ENCODE results near the gene FIP1L1.

Gene FIP1L1

GRCh38 chr4:53361451-53361850 lies 16.0 kb upstream of the FIP1L1 start:
- Histone ChIP-seq H3K27ac (ENCODE audit: low read depth, low read length) (no peak overlapping the region), H3K4me1 (ENCODE audit: control insufficient read depth, insufficient read depth, low read length, unreplicated experiment) (peaks cover 23% of the 10 kb centered on the region), H3K27me3 (ENCODE audit: insufficient read depth, low read length) (no peaks in the 10 kb centered on the region), H3K79me2 (ENCODE audit: control insufficient read depth, insufficient read depth, low read length, unreplicated experiment) (peaks cover 52% of the 10 kb centered on the region), H3K36me3 (ENCODE audit: insufficient read depth, low read length) (no peaks in the 10 kb centered on the region), H3K4me3 (ENCODE audit: low read depth, low read length) (peak overlapping the region; percentile 46), H2AFZ (ENCODE audit: low read length, unreplicated experiment) (no peak overlapping the region)

- H3K27ac ChIP-seq (ENCODE audit: low read depth, low read length) = no peak overlapping the region
- H3K27me3 ChIP-seq (ENCODE audit: insufficient read depth, low read length) = no peaks in the 10 kb centered on the region
- no peak overlapping the region for H2AFZ ChIP-seq (ENCODE audit: low read length, unreplicated experiment)
- H3K36me3 ChIP-seq (ENCODE audit: insufficient read depth, low read length) = no peaks in the 10 kb centered on the region
- H3K4me1 ChIP-seq (ENCODE audit: control insufficient read depth, insufficient read depth, low read length, unreplicated experiment) = peaks cover 23% of the 10 kb centered on the region
- H3K4me3 ChIP-seq (ENCODE audit: low read depth, low read length) = peak overlapping the region; percentile 46
- H3K79me2 ChIP-seq (ENCODE audit: control insufficient read depth, insufficient read depth, low read length, unreplicated experiment) = peaks cover 52% of the 10 kb centered on the region
These were observed 15.3 kb upstream of the FIP1L1 start for GRCh38 chr4:53362093-53362492.

GRCh38 chr4:53364624-53365023 lies 12.8 kb upstream of the FIP1L1 start:
- peak overlapping the region; percentile 93 for H3K4me3 ChIP-seq (ENCODE audit: low read depth, low read length)
- no peak overlapping the region for H3K27ac ChIP-seq (ENCODE audit: low read depth, low read length)
- H2AFZ ChIP-seq (ENCODE audit: low read length, unreplicated experiment) = no peak overlapping the region
- no peaks in the 10 kb centered on the region for H3K27me3 ChIP-seq (ENCODE audit: insufficient read depth, low read length)
- no peaks in the 10 kb centered on the region for H3K36me3 ChIP-seq (ENCODE audit: insufficient read depth, low read length)
- H3K4me1 ChIP-seq (ENCODE audit: control insufficient read depth, insufficient read depth, low read length, unreplicated experiment) = peaks cover 23% of the 10 kb centered on the region
- peaks cover 44% of the 10 kb centered on the region for H3K79me2 ChIP-seq (ENCODE audit: control insufficient read depth, insufficient read depth, low read length, unreplicated experiment)

- peak overlapping the region; percentile 3; the same call in 1 of the 2 replicates for H3K27ac ChIP-seq (ENCODE audit: low read depth, low read length)
- H3K4me3 ChIP-seq (ENCODE audit: low read depth, low read length) = peak overlapping the region; percentile 93
- peaks cover 23% of the 10 kb centered on the region for H3K4me1 ChIP-seq (ENCODE audit: control insufficient read depth, insufficient read depth, low read length, unreplicated experiment)
- no peaks in the 10 kb centered on the region for H3K36me3 ChIP-seq (ENCODE audit: insufficient read depth, low read length)
- H2AFZ ChIP-seq (ENCODE audit: low read length, unreplicated experiment) = peak overlapping the region; percentile 99
- H3K27me3 ChIP-seq (ENCODE audit: insufficient read depth, low read length) = no peaks in the 10 kb centered on the region
- peaks cover 40% of the 10 kb centered on the region for H3K79me2 ChIP-seq (ENCODE audit: control insufficient read depth, insufficient read depth, low read length, unreplicated experiment)
These were observed 12.3 kb upstream of the FIP1L1 start for GRCh38 chr4:53365121-53365485.

- Histone ChIP-seq H2AFZ (ENCODE audit: low read length, unreplicated experiment) (peak within 1 kb of the TSS; percentile 99), H3K4me3 (ENCODE audit: low read depth, low read length) (peak within 1 kb of the TSS; percentile 93), H3K4me1 (ENCODE audit: control insufficient read depth, insufficient read depth, low read length, unreplicated experiment) (peaks cover 23% of the 10 kb centered on the region), H3K27me3 (ENCODE audit: insufficient read depth, low read length) (no peaks in the 10 kb centered on the region), H3K36me3 (ENCODE audit: insufficient read depth, low read length) (no peaks in the 10 kb centered on the region), H3K79me2 (ENCODE audit: control insufficient read depth, insufficient read depth, low read length, unreplicated experiment) (peaks cover 34% of the 10 kb centered on the region), H3K27ac (ENCODE audit: low read depth, low read length) (peak within 1 kb of the TSS; percentile 3; the same call in 1 of the 2 replicates)
These were observed 11.7 kb upstream of the FIP1L1 start, which contains the start of gene SCFD2 for GRCh38 chr4:53365486-53366300. Gene SCFD2, minus strand, starts transcription at chr4:53366061.

GRCh38 chr4:53366301-53366716 lies 11.1 kb upstream of the FIP1L1 start:
- Histone ChIP-seq H3K27me3 (ENCODE audit: insufficient read depth, low read length) (no peaks in the 10 kb centered on the region), H3K4me1 (ENCODE audit: control insufficient read depth, insufficient read depth, low read length, unreplicated experiment) (peaks cover 18% of the 10 kb centered on the region), H3K36me3 (ENCODE audit: insufficient read depth, low read length) (no peaks in the 10 kb centered on the region), H3K27ac (ENCODE audit: low read depth, low read length) (no peak overlapping the region), H3K79me2 (ENCODE audit: control insufficient read depth, insufficient read depth, low read length, unreplicated experiment) (peaks cover 30% of the 10 kb centered on the region), H2AFZ (ENCODE audit: low read length, unreplicated experiment) (peak overlapping the region; percentile 93), H3K4me3 (ENCODE audit: low read depth, low read length) (peak overlapping the region; percentile 93)

GRCh38 chr4:53367721-53368120 lies 9.7 kb upstream of the FIP1L1 start:
- Histone ChIP-seq H3K4me1 (ENCODE audit: control insufficient read depth, insufficient read depth, low read length, unreplicated experiment) (peaks cover 4% of the 10 kb centered on the region), H3K79me2 (ENCODE audit: control insufficient read depth, insufficient read depth, low read length, unreplicated experiment) (peaks cover 19% of the 10 kb centered on the region), H2AFZ (ENCODE audit: low read length, unreplicated experiment) (no peak overlapping the region), H3K27ac (ENCODE audit: low read depth, low read length) (no peak overlapping the region), H3K27me3 (ENCODE audit: insufficient read depth, low read length) (no peaks in the 10 kb centered on the region), H3K36me3 (ENCODE audit: insufficient read depth, low read length) (no peaks in the 10 kb centered on the region), H3K4me3 (ENCODE audit: low read depth, low read length) (no peak overlapping the region)

- Histone ChIP-seq H3K4me3 (ENCODE audit: low read depth, low read length) (no peak overlapping the region), H3K27me3 (ENCODE audit: insufficient read depth, low read length) (no peaks in the 10 kb centered on the region), H3K36me3 (ENCODE audit: insufficient read depth, low read length) (no peaks in the 10 kb centered on the region), H3K79me2 (ENCODE audit: control insufficient read depth, insufficient read depth, low read length, unreplicated experiment) (no peaks in the 10 kb centered on the region), H3K4me1 (ENCODE audit: control insufficient read depth, insufficient read depth, low read length, unreplicated experiment) (no peaks in the 10 kb centered on the region), H3K27ac (ENCODE audit: low read depth, low read length) (no peak overlapping the region), H2AFZ (ENCODE audit: low read length, unreplicated experiment) (no peak overlapping the region)
These were observed 6.4 kb upstream of the FIP1L1 start for GRCh38 chr4:53371049-53371448.

GRCh38 chr4:53371843-53372521 lies 5.5 kb upstream of the FIP1L1 start:
- Histone ChIP-seq H2AFZ (ENCODE audit: low read length, unreplicated experiment) (no peak overlapping the region), H3K27me3 (ENCODE audit: insufficient read depth, low read length) (no peaks in the 10 kb centered on the region), H3K79me2 (ENCODE audit: control insufficient read depth, insufficient read depth, low read length, unreplicated experiment) (no peaks in the 10 kb centered on the region), H3K4me1 (ENCODE audit: control insufficient read depth, insufficient read depth, low read length, unreplicated experiment) (peaks cover 3% of the 10 kb centered on the region), H3K4me3 (ENCODE audit: low read depth, low read length) (no peak overlapping the region), H3K27ac (ENCODE audit: low read depth, low read length) (no peak overlapping the region), H3K36me3 (ENCODE audit: insufficient read depth, low read length) (no peaks in the 10 kb centered on the region)

GRCh38 chr4:53374777-53375258 lies 2.6 kb upstream of the FIP1L1 start:
- H3K4me3 ChIP-seq (ENCODE audit: low read depth, low read length) = no peak overlapping the region
- H3K79me2 ChIP-seq (ENCODE audit: control insufficient read depth, insufficient read depth, low read length, unreplicated experiment) = peaks cover 24% of the 10 kb centered on the region
- H3K27ac ChIP-seq (ENCODE audit: low read depth, low read length) = no peak overlapping the region
- no peak overlapping the region for H2AFZ ChIP-seq (ENCODE audit: low read length, unreplicated experiment)
- H3K27me3 ChIP-seq (ENCODE audit: insufficient read depth, low read length) = no peaks in the 10 kb centered on the region
- no peaks in the 10 kb centered on the region for H3K36me3 ChIP-seq (ENCODE audit: insufficient read depth, low read length)
- peaks cover 11% of the 10 kb centered on the region for H3K4me1 ChIP-seq (ENCODE audit: control insufficient read depth, insufficient read depth, low read length, unreplicated experiment)

Data from ACC112 (cell line).